ENCODE data around the gene ATP9B. TPM values are rescaled to one million over a fixed set of nuclear protein-coding genes. Genes with fewer than 3 reads are reported as not detected.

ATP9B gene
- total RNA-seq, 1 experiment from 2014 or later, result 8.0 TPM

DNA sequence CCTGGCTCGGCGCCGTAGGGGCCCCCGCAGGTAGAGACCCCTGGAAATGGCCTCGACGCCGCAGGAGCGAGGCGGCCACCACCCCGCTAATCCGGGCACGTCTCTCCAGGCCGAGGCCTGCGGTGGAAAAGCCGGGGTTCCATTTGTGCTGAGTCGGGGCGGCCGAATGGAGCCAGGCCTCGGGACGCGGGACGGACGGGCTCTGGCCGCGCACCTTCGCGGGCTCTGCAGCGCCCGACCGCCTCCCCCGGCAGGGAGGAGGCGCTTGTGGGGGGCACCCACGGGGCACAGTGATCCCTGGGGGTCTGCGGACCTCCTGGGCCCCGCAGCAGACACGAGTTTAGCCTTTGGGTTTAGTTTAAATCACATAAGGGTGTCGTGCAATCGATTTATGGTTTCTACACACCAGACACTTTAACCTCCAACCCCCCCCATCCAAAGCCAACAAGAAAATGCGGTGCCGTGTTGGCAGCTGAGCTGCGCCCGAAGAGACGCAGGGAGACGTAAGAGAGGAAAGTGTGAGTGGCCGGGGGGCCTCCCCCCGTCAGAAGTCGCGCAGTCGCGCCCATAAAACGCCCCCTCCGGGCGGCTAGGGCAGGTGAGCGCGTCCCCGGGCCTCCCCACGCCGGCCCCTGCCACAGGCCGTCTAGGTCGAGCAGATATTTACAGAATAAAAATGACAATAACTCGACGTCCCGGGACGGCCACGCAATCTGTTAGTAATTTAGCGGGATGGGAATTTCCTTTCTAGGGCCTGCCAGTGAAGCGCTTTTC lies 325.5 kb downstream of the ATP9B start:
- no peak for DNase-seq
- peaks cover 63% of the 10 kb centered on the region for H3K27me3 ChIP-seq (ENCODE audit: control insufficient read depth, insufficient read depth, low read length)
- H3K36me3 ChIP-seq (replicated peaks; ENCODE audit: control insufficient read depth, insufficient read depth, low read length), result no peaks in the 10 kb centered on the region
- peak overlapping the region; percentile 39 for H3K4me3 ChIP-seq (ENCODE audit: insufficient read depth, low read depth, low read length)

DNA sequence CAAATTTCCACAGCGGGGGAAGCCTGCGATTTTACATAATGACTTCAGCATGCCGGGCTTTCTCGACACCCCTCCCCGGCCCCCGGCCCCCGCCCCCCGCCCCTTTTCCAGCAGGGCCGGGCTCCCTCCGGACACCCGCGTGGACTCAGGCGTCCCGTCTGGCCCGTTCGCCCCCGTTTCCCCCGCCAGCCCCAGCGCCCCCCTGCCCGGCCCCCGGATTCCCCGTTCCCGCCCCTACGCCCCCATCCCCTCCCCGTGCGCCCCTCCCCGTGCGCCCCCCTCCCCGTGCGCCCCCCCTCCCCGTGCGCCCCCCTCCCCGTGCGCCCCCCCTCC lies 326.1 kb downstream of the ATP9B start:
- peaks cover 63% of the 10 kb centered on the region for H3K27me3 ChIP-seq (ENCODE audit: control insufficient read depth, insufficient read depth, low read length)
- no peaks in the 10 kb centered on the region for H3K36me3 ChIP-seq (replicated peaks; ENCODE audit: control insufficient read depth, insufficient read depth, low read length)
- peak overlapping the region; percentile 39 for H3K4me3 ChIP-seq (ENCODE audit: insufficient read depth, low read depth, low read length)
- DNase-seq, result peak; percentile 84

DNA sequence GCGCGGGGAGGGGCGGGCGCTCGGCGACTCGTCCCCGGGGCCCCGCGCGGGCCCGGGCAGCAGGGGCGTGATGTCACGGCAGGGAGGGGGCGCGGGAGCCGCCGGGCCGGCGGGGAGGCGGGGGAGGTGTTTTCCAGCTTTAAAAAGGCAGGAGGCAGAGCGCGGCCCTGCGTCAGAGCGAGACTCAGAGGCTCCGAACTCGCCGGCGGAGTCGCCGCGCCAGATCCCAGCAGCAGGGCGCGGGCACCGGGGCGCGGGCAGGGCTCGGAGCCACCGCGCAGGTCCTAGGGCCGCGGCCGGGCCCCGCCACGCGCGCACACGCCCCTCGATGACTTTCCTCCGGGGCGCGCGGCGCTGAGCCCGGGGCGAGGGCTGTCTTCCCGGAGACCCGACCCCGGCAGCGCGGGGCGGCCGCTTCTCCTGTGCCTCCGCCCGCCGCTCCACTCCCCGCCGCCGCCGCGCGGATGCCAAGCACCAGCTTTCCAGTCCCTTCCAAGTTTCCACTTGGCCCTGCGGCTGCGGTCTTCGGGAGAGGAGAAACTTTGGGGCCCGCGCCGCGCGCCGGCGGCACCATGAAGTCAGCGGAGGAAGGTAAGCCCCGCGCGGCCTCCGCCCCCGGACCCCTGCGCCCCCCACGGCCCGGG lies 326.7 kb downstream of the ATP9B start, which contains the start of gene NFATC1:
TSS of gene NFATC1 (plus strand) at position 170 of the 644 bp plus-strand sequence. CDS start at position 465, 295 bp downstream.
- H3K36me3 ChIP-seq (replicated peaks; ENCODE audit: control insufficient read depth, insufficient read depth, low read length), result no peaks in the 10 kb centered on the region
- DNase-seq, result peak; percentile 95
- peak within 1 kb of the TSS; percentile 49 for H3K4me3 ChIP-seq (ENCODE audit: insufficient read depth, low read depth, low read length)
- H3K27me3 ChIP-seq (ENCODE audit: control insufficient read depth, insufficient read depth, low read length), result peaks cover 63% of the 10 kb centered on the region

DNA sequence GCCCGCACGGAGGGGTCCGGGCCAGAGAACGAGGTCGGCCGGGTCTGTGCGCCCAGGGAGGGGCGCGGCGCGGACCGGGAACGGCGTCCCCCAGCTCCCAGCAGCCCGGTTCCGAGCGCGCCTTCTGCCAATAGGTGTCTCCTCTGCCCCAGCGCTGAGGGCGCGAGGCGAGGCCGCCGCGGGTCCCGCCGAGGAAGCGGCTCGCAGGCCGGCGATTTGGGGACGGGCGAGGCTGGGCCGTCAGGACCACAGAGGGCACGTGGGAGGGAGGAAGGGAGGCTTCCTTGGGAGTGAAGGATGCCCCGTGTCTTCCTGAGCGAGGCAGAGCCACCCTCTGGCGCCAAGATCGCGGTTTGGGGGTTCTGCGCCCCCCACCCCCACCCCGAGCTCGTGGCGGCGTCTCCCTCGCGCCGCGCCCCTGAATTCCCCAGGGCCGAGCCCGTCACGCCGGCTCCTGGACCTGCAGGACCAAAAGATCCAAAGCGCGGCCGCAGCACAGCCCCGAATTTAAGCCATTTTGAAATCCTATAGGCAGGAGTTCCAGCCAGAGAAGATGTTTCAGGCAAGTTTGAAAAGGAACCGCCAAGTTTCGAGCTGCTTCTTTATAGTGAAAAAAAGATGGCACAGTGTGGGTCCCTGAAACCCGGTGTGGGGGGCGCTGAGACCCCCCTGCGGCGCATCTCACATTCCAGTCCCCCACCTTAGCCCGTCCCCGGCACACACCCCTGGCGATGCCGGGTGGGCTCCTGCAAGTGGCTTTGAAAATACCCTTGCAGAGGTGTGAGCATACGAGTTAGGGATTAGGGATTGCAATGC lies 327.4 kb downstream of the ATP9B start:
- H3K4me3 ChIP-seq (ENCODE audit: insufficient read depth, low read depth, low read length), result peak overlapping the region; percentile 49

DNA sequence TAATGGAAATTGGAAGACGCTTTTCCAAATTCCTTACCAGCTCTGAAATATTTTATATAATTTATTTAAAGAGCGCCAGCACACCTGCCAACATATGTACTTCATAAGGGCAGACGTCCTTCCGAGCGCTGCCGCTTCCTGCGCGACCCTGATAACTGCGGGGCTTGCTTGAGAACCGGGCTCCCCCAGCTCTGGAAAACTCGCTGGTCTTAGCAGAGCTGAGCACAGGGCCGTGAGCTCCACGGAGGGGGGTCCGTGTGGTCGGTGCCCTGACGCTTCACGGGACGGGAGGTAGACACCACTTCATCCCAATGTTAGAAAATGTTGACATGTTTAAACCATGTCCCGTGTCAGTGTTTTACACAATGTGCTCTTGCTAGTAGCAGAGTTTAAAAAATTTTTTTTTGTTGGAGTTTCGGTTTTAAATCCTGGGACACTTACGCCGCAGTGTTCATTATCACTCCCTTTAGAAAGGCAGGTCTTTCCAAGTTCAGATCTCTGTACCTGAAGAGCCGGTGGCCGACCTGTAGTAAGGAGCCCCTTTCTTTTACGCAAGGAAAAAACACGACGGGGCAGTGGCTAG lies 328.1 kb downstream of the ATP9B start:
- Histone ChIP-seq H3K27me3 (ENCODE audit: control insufficient read depth, insufficient read depth, low read length) (peaks cover 58% of the 10 kb centered on the region), H3K4me3 (ENCODE audit: insufficient read depth, low read depth, low read length) (no peak overlapping the region; the same call in 1 of the 2 replicates), H3K36me3 (replicated peaks; ENCODE audit: control insufficient read depth, insufficient read depth, low read length) (no peaks in the 10 kb centered on the region)
- DNase-seq, result no peak

More for the DNA sequence above, 327.4 kb downstream of the ATP9B start:
- DNase-seq, result peak; percentile 89
- no peaks in the 10 kb centered on the region for H3K36me3 ChIP-seq (replicated peaks; ENCODE audit: control insufficient read depth, insufficient read depth, low read length)
- peaks cover 63% of the 10 kb centered on the region for H3K27me3 ChIP-seq (ENCODE audit: control insufficient read depth, insufficient read depth, low read length)

DNA sequence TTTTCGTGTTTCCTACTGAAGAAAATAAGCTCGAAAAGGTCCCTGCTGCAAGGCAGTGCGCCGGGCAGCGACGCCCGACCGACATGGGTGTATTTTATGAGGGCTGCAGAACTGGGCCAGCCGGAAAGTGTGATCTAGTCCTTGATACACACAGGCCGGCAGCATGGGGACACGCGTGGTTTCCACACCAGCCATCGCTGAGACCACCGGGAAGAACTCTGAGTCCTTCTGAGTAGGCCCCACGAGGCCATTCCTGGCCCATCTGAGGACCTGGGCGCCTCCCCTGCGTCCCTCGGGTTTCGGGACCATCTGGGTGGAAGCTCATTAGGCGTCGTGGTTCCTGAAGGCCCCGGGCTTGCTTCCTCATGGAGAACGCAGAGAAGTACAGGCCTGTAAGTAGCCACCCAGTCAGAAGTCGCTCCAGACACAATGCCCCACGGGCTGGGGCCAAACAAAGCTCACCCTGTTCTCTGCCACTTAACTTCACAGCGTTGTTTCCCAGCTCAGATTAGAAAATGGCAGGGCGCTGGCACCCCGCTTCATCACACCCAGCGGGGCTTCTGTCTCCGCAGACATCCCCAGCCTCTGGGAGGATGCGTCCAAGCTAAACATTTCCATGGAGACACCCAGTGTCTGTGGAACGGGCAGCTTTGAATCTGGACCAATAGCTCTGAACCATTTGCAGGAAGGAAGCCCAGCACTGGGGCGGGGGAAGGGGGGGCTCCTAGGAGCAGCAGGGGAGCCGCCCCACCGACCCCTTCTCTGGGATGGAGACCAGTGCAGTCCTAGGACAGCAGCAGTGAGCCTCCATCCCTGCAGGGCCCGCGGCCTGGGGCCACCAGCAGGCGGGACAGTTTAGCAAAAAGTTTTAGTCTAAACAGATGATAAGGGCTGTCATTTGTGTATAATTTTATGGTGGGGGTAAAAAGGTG lies 328.9 kb downstream of the ATP9B start:
- no peak overlapping the region for H3K4me3 ChIP-seq (ENCODE audit: insufficient read depth, low read depth, low read length)
- peaks cover 51% of the 10 kb centered on the region for H3K27me3 ChIP-seq (ENCODE audit: control insufficient read depth, insufficient read depth, low read length)
- H3K36me3 ChIP-seq (replicated peaks; ENCODE audit: control insufficient read depth, insufficient read depth, low read length), result no peaks in the 10 kb centered on the region
- DNase-seq, result peak; percentile 74

DNA sequence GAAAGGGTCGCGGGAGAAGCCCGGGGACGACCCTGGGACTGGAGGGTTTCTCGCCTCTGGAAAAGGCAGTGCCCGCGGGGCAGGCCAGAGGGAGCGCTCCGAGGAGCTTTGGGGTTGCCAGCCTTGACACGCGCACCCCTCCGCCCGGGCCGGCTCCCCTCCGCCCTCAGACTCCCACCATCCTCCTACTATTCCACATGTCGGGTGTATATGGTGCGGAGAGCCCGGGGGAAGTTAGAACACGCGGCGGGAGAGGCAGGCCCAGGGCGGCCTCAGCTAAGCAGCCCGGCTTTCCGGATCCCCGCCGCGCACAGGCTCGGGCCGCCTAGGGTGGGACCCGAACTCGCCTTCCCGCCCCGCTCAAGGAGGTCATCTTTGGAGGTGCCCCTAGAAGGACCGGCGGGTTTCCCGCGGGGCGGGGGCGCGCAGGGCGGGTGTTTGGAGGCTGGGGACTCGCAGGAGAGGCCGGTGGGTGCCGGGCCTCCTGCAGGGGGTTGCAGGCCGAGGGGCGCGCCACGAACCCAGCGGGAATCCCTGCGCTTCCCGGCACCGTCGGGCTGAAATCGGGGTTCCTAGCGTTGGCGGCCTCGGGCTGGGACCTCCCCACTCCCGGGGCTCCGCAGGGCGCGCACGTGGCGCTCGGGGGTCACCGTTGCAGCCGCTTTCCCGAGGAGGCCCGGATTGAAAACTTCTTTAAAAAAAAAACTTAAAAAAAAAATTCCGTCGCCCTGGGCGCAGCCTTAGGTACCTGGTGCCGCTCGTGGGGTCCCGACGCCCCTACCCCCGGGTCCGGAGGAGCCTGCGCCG lies 330.3 kb downstream of the ATP9B start:
- DNase-seq, result peak; percentile 81
- Histone ChIP-seq H3K36me3 (replicated peaks; ENCODE audit: control insufficient read depth, insufficient read depth, low read length) (no peaks in the 10 kb centered on the region), H3K27me3 (ENCODE audit: control insufficient read depth, insufficient read depth, low read length) (peaks cover 44% of the 10 kb centered on the region), H3K4me3 (ENCODE audit: insufficient read depth, low read depth, low read length) (peak overlapping the region; percentile 53)

DNA sequence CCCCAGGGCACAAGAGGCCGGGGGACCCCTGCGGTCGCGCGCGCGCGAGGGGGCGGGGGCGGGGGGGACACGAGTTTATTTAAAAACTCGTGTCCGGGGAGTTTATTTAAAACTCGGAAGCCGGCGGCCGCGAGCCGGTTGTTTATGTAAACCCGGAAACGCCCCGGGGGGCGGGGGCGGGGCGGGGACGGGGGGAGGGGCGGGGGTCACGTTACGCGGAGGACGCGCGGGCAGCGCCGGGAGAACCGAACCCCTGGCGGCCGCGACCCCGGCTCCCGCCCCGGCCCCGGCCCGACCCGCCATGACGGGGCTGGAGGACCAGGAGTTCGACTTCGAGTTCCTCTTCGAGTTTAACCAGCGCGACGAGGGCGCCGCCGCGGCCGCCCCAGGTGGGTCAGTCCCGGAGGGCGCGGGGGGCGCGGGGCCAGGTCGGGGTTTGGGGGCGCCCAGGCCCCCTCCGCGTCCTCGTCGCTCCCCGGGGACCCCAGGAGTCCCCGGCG lies 330.9 kb downstream of the ATP9B start:
- DNase-seq, result peak; percentile 92
- no peaks in the 10 kb centered on the region for H3K36me3 ChIP-seq (replicated peaks; ENCODE audit: control insufficient read depth, insufficient read depth, low read length)
- peak overlapping the region; percentile 68 for H3K4me3 ChIP-seq (ENCODE audit: insufficient read depth, low read depth, low read length)
- H3K27me3 ChIP-seq (ENCODE audit: control insufficient read depth, insufficient read depth, low read length), result peaks cover 38% of the 10 kb centered on the region

DNA sequence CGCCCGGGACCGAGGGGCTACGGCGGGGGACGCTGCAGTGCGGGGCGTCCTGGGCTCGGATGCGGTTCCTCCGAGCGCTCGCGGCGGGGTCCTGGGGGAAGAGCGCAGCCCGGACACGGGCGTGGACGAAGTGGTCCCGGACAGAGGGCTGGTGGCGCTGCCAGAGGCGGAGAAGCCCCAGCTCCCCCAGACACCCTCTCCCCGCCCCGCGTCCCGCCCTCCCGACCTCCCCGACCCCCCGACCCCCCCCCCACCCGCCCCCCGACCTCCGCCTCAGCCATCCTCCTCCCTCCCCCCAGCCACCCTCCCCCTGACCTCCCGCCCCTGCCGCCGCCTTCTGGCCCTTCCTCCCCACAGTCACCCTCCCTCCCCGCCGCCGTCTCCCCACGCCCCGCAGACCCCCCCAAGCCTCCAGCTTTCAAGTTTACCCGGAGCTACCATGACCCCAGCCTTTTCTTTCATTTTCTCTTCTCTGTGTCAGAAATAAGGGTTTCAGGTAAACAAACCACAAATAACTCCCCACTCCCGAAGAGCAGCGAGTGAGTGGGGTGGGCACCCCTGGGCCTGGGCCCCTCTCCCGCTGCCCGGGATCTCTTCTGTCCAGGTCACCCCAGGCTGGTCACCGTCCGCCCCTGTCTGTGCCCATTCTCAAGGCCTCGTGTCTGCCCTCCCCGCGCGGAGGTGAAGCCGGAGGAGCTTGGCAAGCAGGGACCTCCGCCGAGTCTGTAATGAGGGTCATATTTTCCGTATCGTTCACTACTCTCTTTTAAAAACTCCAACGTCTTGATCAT lies 331.6 kb downstream of the ATP9B start:
- H3K4me3 ChIP-seq (ENCODE audit: insufficient read depth, low read depth, low read length), result peak overlapping the region; percentile 68
- peak; percentile 96 for DNase-seq

DNA sequence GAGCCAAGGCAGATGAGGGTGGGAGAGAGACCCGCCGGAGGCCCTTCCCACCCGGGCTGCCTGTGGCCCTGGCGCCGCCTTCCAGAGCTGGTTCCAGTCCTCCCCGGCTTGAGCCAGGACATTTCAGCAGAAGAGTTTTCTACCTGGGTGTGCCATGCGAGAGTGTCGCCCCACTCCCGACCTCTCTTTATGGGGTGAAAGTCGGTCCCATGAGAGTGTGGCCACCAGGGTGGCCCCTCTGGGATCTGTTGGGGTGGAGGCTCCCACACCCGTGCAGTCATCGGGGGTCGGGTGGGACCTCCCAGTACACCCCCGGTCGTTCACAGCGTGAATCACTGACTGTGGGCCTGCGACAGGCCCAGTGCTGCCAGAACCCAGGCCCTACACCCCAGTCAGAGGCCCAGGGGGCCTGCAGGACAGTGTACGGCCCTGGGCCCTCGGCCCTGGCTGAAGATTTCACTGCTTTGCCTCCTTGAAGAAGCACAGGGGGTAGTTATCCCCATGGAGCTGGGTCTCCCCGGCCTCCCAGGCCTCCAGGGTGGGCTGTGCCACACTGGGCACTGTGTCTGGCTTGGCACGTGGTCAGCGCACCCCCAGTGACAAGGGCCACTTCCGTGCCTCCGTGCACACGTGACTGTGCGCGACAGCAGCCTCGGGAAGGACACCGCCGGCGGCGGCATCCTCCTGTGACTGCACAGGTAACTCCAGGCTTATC lies 332.5 kb downstream of the ATP9B start:
- no peak overlapping the region for H3K4me3 ChIP-seq (ENCODE audit: insufficient read depth, low read depth, low read length)
- H3K36me3 ChIP-seq (replicated peaks; ENCODE audit: control insufficient read depth, insufficient read depth, low read length), result no peaks in the 10 kb centered on the region
- DNase-seq, result no peak
- peaks cover 31% of the 10 kb centered on the region for H3K27me3 ChIP-seq (ENCODE audit: control insufficient read depth, insufficient read depth, low read length)

More for the DNA sequence above, 331.6 kb downstream of the ATP9B start:
- peaks cover 37% of the 10 kb centered on the region for H3K27me3 ChIP-seq (ENCODE audit: control insufficient read depth, insufficient read depth, low read length)
- H3K36me3 ChIP-seq (replicated peaks; ENCODE audit: control insufficient read depth, insufficient read depth, low read length), result no peaks in the 10 kb centered on the region

DNA sequence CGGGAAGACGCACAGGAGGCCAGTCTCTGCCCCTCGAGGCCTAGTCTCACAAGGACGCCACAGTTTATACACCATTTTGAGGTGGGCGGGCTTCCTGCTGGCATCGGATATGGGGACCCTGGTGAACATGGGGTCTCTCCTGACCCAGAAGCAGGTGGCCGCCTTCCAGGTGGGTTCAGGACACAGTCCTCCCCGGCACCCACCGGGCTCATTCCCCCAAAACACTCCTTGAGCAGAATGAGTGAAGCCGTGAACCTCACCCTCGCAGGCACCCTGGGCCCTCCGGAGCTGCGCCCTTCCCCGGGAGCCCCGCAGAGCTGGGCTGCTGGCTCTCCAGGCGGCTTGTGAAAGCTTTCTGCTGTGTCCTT lies 333.0 kb downstream of the ATP9B start:
- Histone ChIP-seq H3K4me3 (ENCODE audit: insufficient read depth, low read depth, low read length) (no peak overlapping the region), H3K36me3 (replicated peaks; ENCODE audit: control insufficient read depth, insufficient read depth, low read length) (no peaks in the 10 kb centered on the region), H3K27me3 (ENCODE audit: control insufficient read depth, insufficient read depth, low read length) (peaks cover 25% of the 10 kb centered on the region)
- DNase-seq, result no peak
